Mammary epithelial cell (primary cell): ENCODE measurements around the gene ATXN3L.

Experiments
- CTCF ChIP-seq, 2 donors: IDR thresholded peaks in 1 of 2; conservative IDR thresholded peaks in 1 of 2; 2 replicates each; pipeline ENCODE4 v1.5.1; 2011 to 2012; ENCODE audit warnings: inconsistent platforms in 2 of 2, low read length in 2 of 2, mild to moderate bottlenecking in 2 of 2, control low read depth in 1 of 2, low read depth in 1 of 2; ENCODE audit not compliant: insufficient read depth in 1 of 2; ENCODE audit errors: extremely low read depth in 1 of 2
- EZH2 ChIP-seq: IDR thresholded peaks from 2 replicates; pipeline ENCODE4 v1.6.1; 2012; ENCODE audit warnings: low read length, inconsistent platforms, borderline replicate concordance

- TF ChIP-seq CTCF (conservative IDR thresholded peaks at IDR 0.05 in 1 of 2, IDR thresholded peaks at IDR 0.05 in 1 of 2; ENCODE audit: extremely low read depth in 1 of 2, insufficient read depth in 1 of 2, low read depth in 1 of 2, low read length in 2 of 2) = no peak
- TF ChIP-seq EZH2 = no peak
These were observed 10.2 kb downstream of the ATXN3L start for GRCh38 chrX:13309631-13310030.
